Progenitor cell of endocrine pancreas (in vitro differentiated cells): ENCODE data around the gene ETV3L. TPM values are rescaled to one million over a fixed set of nuclear protein-coding genes. Genes with fewer than 3 reads are reported as not detected.

Experiments used
- DNase-seq: peaks from one replicate; pipeline ENCODE4 v3.0.0; 2021; ENCODE audit warnings: low spot score; ENCODE audit not compliant: unreplicated experiment
- H3K27ac Mint-ChIP-seq: 2 replicates; pipeline ENCODE4 v1.8.0; 2021; ENCODE audit warnings: mild to moderate bottlenecking, moderate library complexity, mixed read lengths
- H3K27me3 Mint-ChIP-seq: 2 replicates; pipeline ENCODE4 v1.8.0; 2021; ENCODE audit warnings: mixed read lengths
- H3K36me3 Mint-ChIP-seq: 2 replicates; pipeline ENCODE4 v1.8.0; 2022; ENCODE audit warnings: mixed read lengths; ENCODE audit not compliant: insufficient read depth
- H3K4me1 Mint-ChIP-seq: 2 replicates; pipeline ENCODE4 v1.8.0; 2021; ENCODE audit warnings: low read depth, mixed read lengths
- H3K4me3 Mint-ChIP-seq: 2 replicates; pipeline ENCODE4 v1.8.0; 2021; ENCODE audit warnings: low read depth, mild to moderate bottlenecking, moderate library complexity, mixed read lengths
- H3K9me3 Mint-ChIP-seq: 2 replicates; pipeline ENCODE4 v1.8.0; 2021; ENCODE audit warnings: low read depth, mixed read lengths
- CTCF ChIP-seq: fragments of 200-600 bp; sonication (generic); IDR thresholded peaks from one replicate; pipeline ENCODE4 v1.5.0; 2021; ENCODE audit warnings: antibody characterized with exemption, mild to moderate bottlenecking; ENCODE audit not compliant: unreplicated experiment
- total RNA-seq: library from RNA; stranded (reverse); gene quantifications from 2 replicates; pipeline ENCODE4 v1.2.1, GENCODE V29; 2021

ETV3L gene
- total RNA-seq, 1 donor from 2014 or later: 0.72 TPM

GRCh38 chr1:157089789-157090188 is 9.8 kb downstream of the ETV3L start:
- Mint-ChIP-seq H3K36me3 (no peaks in the 10 kb centered on the region), H3K27me3 (peaks cover 19% of the 10 kb centered on the region), H3K9me3 (no peaks in the 10 kb centered on the region), H3K4me3 (no peak overlapping the region), H3K4me1 (peaks cover 5% of the 10 kb centered on the region), H3K27ac (no peak overlapping the region)
- no peak for DNase-seq
- no peak for TF ChIP-seq CTCF

DNA sequence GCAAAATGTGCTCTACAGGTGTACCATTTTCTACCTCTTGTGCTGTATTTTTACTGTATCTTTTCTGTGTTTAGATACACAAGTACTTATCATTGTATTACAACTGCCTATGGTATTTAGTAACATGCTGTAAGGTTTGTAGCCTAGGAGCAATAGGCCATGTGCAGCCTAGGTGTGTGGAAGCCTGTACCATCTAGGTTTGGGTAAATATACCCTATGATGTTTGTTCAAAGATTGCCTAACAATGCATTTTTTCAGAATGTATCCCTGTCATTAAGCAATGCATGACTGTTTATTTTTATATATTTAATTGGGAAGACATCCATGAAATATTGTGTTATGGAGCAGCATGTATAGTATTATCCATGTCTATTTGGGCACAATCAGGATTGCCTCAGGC is 11.0 kb downstream of the ETV3L start:
- Mint-ChIP-seq H3K4me1 (peaks cover 5% of the 10 kb centered on the region), H3K9me3 (no peaks in the 10 kb centered on the region), H3K36me3 (no peaks in the 10 kb centered on the region), H3K4me3 (no peak overlapping the region), H3K27ac (no peak overlapping the region), H3K27me3 (peaks cover 15% of the 10 kb centered on the region)
- TF ChIP-seq CTCF: no peak
- DNase-seq: no peak

GRCh38 chr1:157087030-157087429 is 12.6 kb downstream of the ETV3L start:
- peaks cover 5% of the 10 kb centered on the region for H3K4me1 Mint-ChIP-seq
- DNase-seq: no peak
- TF ChIP-seq CTCF: no peak
- H3K27ac Mint-ChIP-seq: no peak overlapping the region
- peaks cover 12% of the 10 kb centered on the region for H3K27me3 Mint-ChIP-seq
- no peaks in the 10 kb centered on the region for H3K9me3 Mint-ChIP-seq
- no peaks in the 10 kb centered on the region for H3K36me3 Mint-ChIP-seq
- no peak overlapping the region for H3K4me3 Mint-ChIP-seq

DNA sequence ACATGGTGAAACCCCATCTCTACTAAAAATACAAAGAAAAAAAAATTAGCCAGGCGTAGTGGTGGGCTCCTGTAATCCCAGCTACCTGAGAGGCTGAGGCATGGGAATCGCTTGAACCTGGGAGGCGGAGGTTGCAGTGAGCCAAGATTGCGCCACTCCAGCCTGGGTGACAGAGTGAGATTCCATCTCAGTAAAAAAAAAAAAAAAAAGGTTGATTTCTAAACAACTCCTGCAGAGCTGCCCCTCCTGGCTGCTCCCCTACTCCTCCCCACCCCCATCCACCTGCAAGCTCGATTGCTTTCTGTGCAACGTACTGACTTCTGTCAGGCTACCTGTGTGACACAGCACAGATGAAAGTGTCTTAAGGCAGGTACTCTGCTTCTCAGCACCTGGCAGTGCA is 13.3 kb downstream of the ETV3L start:
- DNase-seq: no peak
- no peak overlapping the region for H3K4me3 Mint-ChIP-seq
- no peaks in the 10 kb centered on the region for H3K36me3 Mint-ChIP-seq
- H3K27ac Mint-ChIP-seq: no peak overlapping the region
- H3K27me3 Mint-ChIP-seq: peaks cover 9% of the 10 kb centered on the region
- no peaks in the 10 kb centered on the region for H3K9me3 Mint-ChIP-seq
- no peak for TF ChIP-seq CTCF
- peaks cover 5% of the 10 kb centered on the region for H3K4me1 Mint-ChIP-seq

DNA sequence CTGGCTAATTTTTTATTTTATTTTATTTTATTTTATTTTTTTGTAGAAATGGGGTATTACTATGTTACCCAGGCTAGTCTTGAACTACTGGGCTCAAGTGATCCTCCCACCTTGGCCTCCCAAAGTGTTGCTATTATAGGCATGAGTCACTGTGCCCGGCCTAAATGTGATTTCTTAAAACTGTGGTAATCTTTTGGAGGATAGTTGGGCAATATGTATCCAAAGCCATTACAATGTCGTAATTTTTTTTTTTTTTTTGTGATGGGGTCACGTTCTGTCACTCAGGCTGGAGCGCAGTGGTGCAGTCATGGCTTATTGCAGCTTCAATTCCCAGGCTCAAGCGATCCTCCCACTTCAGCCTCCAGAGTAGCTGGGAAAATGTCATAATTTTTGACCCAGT is 14.2 kb downstream of the ETV3L start:
- Mint-ChIP-seq H3K4me1 (peaks cover 4% of the 10 kb centered on the region), H3K36me3 (no peaks in the 10 kb centered on the region), H3K9me3 (no peaks in the 10 kb centered on the region), H3K4me3 (no peak overlapping the region), H3K27ac (no peak overlapping the region), H3K27me3 (peaks cover 6% of the 10 kb centered on the region)
- no peak for DNase-seq
- no peak for TF ChIP-seq CTCF
